BJ (cell line): ENCODE data around the gene INPP5A. TPM values are rescaled to one million over a fixed set of nuclear protein-coding genes. Genes with fewer than 3 reads are reported as not detected.

Experiments
- CTCF ChIA-PET: fragments of 350-600 bp; formaldehyde crosslinking; extraction: SDS; loops from one replicate; lab custom pipeline; 2021; ENCODE audit warnings: antibody characterized with exemption, inconsistent platforms; lab: Yijun Ruan, JAX
- POLR2A ChIA-PET: fragments of 300-600 bp; sonication (Branson Sonifier 250); formaldehyde crosslinking; extraction: SDS; loops from one replicate; lab custom pipeline; 2021; ENCODE audit warnings: antibody characterized with exemption; lab: Charles Lee
- DNase-seq: peaks from one replicate; pipeline ENCODE4 v3.0.0-alpha.2; 2011; ENCODE audit warnings: low read depth
- H3K27me3 ChIP-seq: 2 replicates; pipeline ENCODE4 v1.6.0; 2011; ENCODE audit warnings: low read length; ENCODE audit not compliant: control insufficient read depth, insufficient read depth
- H3K36me3 ChIP-seq: 2 replicates; pipeline ENCODE4 v1.5.1; 2011; ENCODE audit warnings: low read length; ENCODE audit not compliant: control insufficient read depth, insufficient read depth
- H3K4me3 ChIP-seq: 2 replicates; pipeline ENCODE4 v1.5.1; 2011; ENCODE audit warnings: low read depth, mild to moderate bottlenecking, control low read depth, low read length
- CTCF ChIP-seq: IDR thresholded peaks from 2 replicates; pipeline ENCODE4 v1.5.1; 2011; ENCODE audit warnings: low read depth, mild to moderate bottlenecking, control low read depth, inconsistent platforms, low read length, moderate library complexity; ENCODE audit not compliant: insufficient read depth
- polyA plus RNA-seq: library from polyadenylated mRNA; depleted of rRNA; stranded (reverse); fragments of >200 nt; gene quantifications from 2 replicates; pipeline ENCODE4 v1.2.3, GENCODE V29; 2011

The INPP5A gene
- polyA plus RNA-seq, 1 experiment: 60.1 TPM

DNA sequence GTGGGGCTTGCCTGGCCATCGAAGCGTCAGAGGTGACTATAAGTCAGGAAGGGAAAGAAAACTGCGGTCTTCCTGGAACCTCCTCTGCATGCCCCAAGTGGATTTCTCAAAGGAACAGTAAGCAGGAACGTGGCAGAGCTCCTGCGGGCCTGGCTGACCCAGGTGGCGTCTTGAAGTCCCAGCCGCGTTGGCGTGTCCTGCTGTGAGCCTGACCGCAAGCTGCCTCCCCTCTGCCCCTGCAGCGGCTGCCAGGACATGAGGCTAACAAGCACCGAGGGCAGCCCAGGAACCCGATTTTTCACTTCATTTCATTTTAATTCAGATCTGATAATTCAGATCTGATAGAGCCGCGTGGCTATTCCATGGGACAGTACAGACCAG, 193.0 kb downstream of the INPP5A start:
- no peaks in the 10 kb centered on the region for H3K27me3 ChIP-seq
- ChIA-PET POLR2A (no interaction called here), CTCF (no interaction called here)
- peaks cover 24% of the 10 kb centered on the region for H3K36me3 ChIP-seq
- H3K4me3 ChIP-seq: no peak overlapping the region
- no peak for TF ChIP-seq CTCF
- no peak for DNase-seq

DNA sequence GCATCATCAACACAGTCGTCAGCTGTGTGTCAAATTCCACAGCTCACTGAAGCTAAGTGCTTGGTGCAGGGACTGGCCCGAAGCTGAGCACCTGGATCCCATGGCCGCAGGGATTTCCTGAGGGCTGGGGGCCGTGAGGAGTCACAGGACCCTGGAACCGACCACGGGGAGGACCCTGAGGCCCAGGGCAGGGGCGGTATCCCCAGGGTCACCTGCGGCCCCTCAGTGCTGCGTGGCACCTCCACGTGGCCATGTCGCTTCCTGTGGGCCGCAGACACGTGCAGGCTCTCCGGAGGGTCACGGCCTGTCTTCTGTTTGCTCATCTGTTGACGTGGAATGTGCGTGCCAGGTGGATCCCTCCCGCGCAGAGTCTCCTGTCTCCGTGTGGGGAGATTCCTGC, 194.9 kb downstream of the INPP5A start:
- Histone ChIP-seq H3K4me3 (no peak overlapping the region), H3K36me3 (peaks cover 22% of the 10 kb centered on the region), H3K27me3 (no peaks in the 10 kb centered on the region)
- TF ChIP-seq CTCF: no peak
- CTCF ChIA-PET: no interaction called here
- POLR2A ChIA-PET: no interaction called here
- DNase-seq: no peak

- DNase-seq: no peak
- POLR2A ChIA-PET: no interaction called here
- CTCF ChIA-PET: interaction anchor here (0.7 to 1.0 kb wide), 2 partner anchors 9 to 12 kb away, joined by 3 read pairs; no protein-coding TSS in a partner anchor
- Histone ChIP-seq H3K27me3 (no peaks in the 10 kb centered on the region), H3K36me3 (peaks cover 17% of the 10 kb centered on the region), H3K4me3 (no peak overlapping the region)
- no peak for TF ChIP-seq CTCF
Observed at GRCh38 chr10:132733926-132734325, 196.3 kb downstream of the INPP5A start.

DNA sequence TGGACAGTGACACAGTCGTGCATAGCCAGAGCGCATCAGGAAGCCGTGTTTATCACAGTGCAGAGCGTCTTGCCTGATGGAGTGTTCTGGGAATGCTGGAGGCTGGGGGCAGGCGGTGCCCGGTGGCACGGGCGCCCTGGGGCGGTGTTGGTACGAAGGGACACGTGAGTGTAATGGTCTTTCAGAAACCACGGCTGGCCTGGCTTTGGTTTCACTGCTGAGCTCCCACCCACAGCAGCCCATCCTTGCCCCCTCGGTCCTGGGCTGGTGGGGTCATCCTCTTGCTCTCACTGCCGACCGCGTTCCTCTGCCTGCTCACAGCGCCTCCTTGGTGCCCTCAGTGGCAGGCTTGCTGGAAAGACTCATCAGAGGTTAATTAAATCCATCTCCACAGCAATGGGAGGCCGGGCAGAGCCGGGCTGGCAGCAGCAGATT, 197.8 kb downstream of the INPP5A start:
- ChIA-PET POLR2A (no interaction called here), CTCF (no interaction called here)
- Histone ChIP-seq H3K27me3 (no peaks in the 10 kb centered on the region), H3K36me3 (peaks cover 19% of the 10 kb centered on the region), H3K4me3 (no peak overlapping the region)
- TF ChIP-seq CTCF: no peak
- no peak for DNase-seq

DNA sequence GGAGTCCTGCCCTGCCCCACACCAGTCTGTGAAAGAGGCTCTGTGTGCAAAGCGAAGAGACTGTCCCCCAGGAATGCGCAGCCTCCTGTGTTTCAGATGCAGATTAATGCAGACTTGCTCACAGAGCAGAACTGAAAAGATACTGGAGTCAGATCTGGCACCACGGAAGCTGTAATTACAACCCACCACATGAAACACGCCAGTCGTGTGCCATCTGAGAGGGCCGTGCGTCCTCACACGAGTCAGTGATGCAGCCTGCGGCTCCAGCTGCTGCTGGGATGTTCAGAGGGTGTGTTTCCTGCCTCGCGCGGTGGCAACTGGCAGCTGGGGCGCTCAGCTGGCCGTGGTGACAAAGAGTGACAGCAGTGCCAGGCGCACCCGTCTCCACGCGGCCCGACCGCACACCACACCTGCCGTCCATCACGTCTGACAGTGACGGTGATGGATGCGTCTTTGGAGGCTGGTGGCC, 198.4 kb downstream of the INPP5A start:
- Histone ChIP-seq H3K27me3 (no peaks in the 10 kb centered on the region), H3K4me3 (no peak overlapping the region), H3K36me3 (peaks cover 19% of the 10 kb centered on the region)
- CTCF ChIA-PET: no interaction called here
- TF ChIP-seq CTCF: no peak
- DNase-seq: no peak
- POLR2A ChIA-PET: no interaction called here
